Activated CD4-positive, CD25-positive, alpha-beta regulatory T cell treated with anti-CD3 and anti-CD28 coated beads, Interleukin-2, amount 50 U/mL, for 72 hours (primary cell): ENCODE measurements around the gene DTNBP1.

ENCODE experiments used
- DNase-seq: peaks from one replicate; pipeline ENCODE4 v3.0.0; 2021

DTNBP1 gene

GRCh38 chr6:15513131-15513771 is 149.6 kb downstream of the DTNBP1 start:
- DNase-seq = no peak

- no peak for DNase-seq
These were observed 150.1 kb downstream of the DTNBP1 start for GRCh38 chr6:15512721-15513120.

GRCh38 chr6:15512126-15512525 is 150.7 kb downstream of the DTNBP1 start:
- DNase-seq = no peak

- DNase-seq = no peak
These were observed 151.3 kb downstream of the DTNBP1 start for GRCh38 chr6:15511248-15512125.

- DNase-seq = no peak
These were observed 152.1 kb downstream of the DTNBP1 start for GRCh38 chr6:15510536-15511247.

GRCh38 chr6:15510121-15510520 is 152.7 kb downstream of the DTNBP1 start:
- DNase-seq = no peak

GRCh38 chr6:15509335-15509933 is 153.4 kb downstream of the DTNBP1 start:
- DNase-seq = no peak

GRCh38 chr6:15508931-15509330 is 153.9 kb downstream of the DTNBP1 start:
- DNase-seq = no peak

- DNase-seq = no peak
These were observed 154.4 kb downstream of the DTNBP1 start for GRCh38 chr6:15508441-15508871.

- peak; percentile 11 for DNase-seq
These were observed 155.1 kb downstream of the DTNBP1 start for GRCh38 chr6:15507746-15508145.

- peak; percentile 24 for DNase-seq
These were observed 155.6 kb downstream of the DTNBP1 start for GRCh38 chr6:15507221-15507620.

- DNase-seq = peak; percentile 22
These were observed 156.8 kb downstream of the DTNBP1 start for GRCh38 chr6:15506066-15506465.

GRCh38 chr6:15505463-15505918 is 157.3 kb downstream of the DTNBP1 start:
- peak; percentile 25 for DNase-seq

GRCh38 chr6:15504581-15505350 is 158.1 kb downstream of the DTNBP1 start:
- peak; percentile 21 for DNase-seq

GRCh38 chr6:15504040-15504495 is 158.8 kb downstream of the DTNBP1 start:
- peak; percentile 23 for DNase-seq

GRCh38 chr6:15503346-15503680 is 159.5 kb downstream of the DTNBP1 start:
- no peak for DNase-seq

- DNase-seq = peak; percentile 27
These were observed 160.1 kb downstream of the DTNBP1 start for GRCh38 chr6:15502446-15503345.

- peak; percentile 20 for DNase-seq
These were observed 160.9 kb downstream of the DTNBP1 start for GRCh38 chr6:15501826-15502445.

GRCh38 chr6:15500901-15501825 is 161.7 kb downstream of the DTNBP1 start:
- DNase-seq = no peak
